ENCODE data around the gene SPON1.

Gene SPON1

GRCh38 chr11:13944911-13945425 lies 17.6 kb upstream of the SPON1 start:
- DNase-seq, result no peak

DNA sequence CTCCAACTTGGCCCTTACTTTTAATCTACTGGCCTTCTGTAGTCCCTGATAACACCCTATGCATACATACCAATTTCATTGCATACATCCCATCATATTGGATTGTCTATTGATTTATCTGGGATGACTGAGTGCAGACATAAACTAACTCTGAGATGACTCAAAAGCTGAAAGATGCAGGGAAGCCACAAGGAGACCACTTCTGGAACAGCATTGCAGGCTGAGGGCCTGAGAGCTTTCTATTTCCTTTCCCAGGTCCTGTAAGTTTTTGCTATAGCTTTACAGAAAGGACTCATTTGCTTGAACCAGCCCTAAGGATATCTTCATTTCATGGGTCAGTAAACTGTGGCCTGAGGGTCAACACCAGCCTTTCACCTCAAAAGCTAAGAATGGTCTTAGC lies 15.1 kb upstream of the SPON1 start:
- no peak for DNase-seq

- DNase-seq, result no peak
These were observed 12.6 kb upstream of the SPON1 start for GRCh38 chr11:13949876-13950275.

- no peak for DNase-seq
These were observed 10.3 kb upstream of the SPON1 start for GRCh38 chr11:13952221-13952620.

GRCh38 chr11:13952668-13953067 lies 9.9 kb upstream of the SPON1 start:
- DNase-seq, result no peak

- no peak for DNase-seq
These were observed 7.9 kb upstream of the SPON1 start for GRCh38 chr11:13954591-13954990.

- peak; percentile 58 for DNase-seq
These were observed 6.5 kb upstream of the SPON1 start for GRCh38 chr11:13955971-13956421.

DNA sequence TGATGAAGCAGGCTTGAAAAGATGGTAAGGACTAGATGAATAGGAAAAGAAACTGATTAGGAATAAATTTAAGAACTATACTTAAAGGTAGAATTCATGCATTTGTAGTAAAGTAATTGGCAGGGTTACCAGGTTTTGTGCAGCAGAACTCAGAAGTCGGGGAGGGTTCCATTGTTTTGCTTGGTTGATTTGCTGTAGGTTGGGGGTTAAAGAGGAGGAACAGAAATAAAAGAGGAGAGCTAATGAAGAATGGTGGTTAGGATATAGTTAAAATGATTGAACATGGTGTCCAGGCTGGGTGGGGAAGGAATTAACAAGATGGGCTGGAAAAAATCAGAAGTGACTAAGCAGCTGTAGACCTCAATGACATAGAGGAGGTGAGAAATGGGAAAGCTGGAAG lies 5.5 kb upstream of the SPON1 start:
- DNase-seq, result no peak

DNA sequence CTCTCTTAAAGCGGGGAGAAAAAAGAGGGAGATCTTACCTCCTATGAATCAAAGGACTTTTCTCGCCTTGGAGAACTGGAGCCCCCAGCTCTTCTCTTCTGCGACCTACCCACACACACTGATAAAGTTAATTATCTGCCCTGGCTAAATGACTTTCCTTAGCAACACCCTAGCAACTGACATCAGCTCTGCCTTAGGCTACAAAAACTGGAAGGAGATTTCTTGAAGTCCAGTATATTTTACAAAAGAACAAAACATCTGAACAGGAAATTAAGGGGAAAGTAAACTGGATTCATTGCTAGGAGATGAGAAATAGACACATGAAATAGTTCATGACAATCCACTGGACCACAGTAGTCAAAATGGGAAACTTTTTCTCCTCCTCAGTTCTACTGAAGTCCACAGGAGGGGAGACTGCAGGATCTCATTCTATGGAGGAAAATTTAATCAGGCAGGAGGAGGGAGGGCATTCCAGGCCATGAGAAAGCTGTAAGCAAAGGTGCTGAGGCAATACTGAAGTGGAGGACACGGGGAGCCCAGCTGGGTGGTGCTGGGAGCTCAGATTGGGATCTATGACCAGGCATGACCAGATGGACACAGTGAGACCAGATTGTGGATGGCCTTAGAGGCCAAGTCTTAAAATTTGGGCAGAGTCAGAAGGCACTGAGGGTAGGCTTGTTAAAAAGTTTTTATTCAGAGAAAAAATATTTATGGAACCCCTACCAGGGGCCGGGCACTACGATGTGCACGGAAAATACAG lies 3.7 kb upstream of the SPON1 start:
- no peak for DNase-seq

GRCh38 chr11:13962198-13962561 lies 343 bp upstream of the SPON1 start:
- no peak for DNase-seq

- DNase-seq, result no peak
These were observed 836 bp downstream of the SPON1 start for GRCh38 chr11:13963169-13963948.

DNA sequence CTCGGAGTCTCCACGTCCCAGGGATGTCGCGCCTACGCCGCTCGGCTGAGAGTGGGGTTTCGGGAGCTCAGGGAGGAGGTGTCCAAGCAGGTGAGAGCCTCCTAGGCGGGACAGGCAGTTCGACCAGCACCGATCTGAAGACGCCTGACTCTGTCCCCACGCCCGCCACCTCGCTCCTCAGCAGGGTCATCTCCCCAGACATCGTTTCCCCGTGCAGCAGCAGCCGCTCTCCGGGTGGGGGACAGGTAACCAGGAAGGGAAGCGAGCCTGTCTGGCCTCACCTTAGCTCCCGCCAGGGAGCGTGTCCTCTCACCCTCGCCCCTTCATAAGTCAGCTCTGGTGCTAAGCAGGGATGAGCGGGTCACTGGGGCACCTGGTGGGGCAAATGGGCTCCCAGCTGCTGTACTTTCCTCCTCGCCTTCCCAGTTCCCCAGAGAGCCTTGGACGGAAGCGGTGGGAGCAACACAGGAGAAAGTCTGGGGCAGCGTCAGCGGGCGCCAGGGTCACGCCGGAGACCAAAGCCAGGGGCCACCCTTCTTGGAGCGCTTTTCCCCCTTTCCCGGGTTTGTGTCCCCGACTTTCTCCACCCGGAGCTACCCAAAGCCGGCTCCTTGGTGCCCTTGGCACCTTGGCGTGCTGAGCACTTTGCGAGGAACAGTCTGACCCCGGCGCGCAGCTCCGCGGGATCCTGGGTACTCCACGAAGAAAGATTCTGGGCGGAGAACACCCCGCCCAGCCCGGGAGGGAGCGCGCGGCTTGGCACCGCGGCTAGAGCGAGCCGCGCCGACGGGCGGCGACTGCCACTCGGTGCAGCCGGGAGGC lies 1.6 kb downstream of the SPON1 start:
- peak; percentile 16 for DNase-seq

DNA sequence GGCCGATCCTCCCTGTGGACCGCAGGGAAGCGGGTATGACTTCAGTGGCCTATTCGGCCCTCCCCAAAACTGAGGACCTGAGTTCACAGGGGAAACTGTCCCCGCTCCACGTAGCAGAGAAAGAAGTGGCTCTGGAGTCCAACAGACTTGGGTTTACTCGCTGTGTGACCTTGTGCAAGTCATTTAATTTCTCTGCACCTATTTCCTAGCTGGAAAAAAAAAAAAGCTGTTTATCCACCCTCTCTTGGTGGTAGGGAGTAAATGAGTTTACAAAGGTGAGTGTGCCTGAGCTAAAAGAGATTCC lies 2.2 kb downstream of the SPON1 start:
- DNase-seq, result no peak

- no peak for DNase-seq
These were observed 2.8 kb downstream of the SPON1 start for GRCh38 chr11:13965337-13965736.

- DNase-seq, result no peak
These were observed 3.5 kb downstream of the SPON1 start for GRCh38 chr11:13966013-13966412.

- no peak for DNase-seq
These were observed 4.0 kb downstream of the SPON1 start for GRCh38 chr11:13966486-13966885.

- DNase-seq, result peak; percentile 18
These were observed 8.5 kb downstream of the SPON1 start for GRCh38 chr11:13970986-13971385.

- DNase-seq, result no peak
These were observed 9.8 kb downstream of the SPON1 start for GRCh38 chr11:13972043-13972910.

DNA sequence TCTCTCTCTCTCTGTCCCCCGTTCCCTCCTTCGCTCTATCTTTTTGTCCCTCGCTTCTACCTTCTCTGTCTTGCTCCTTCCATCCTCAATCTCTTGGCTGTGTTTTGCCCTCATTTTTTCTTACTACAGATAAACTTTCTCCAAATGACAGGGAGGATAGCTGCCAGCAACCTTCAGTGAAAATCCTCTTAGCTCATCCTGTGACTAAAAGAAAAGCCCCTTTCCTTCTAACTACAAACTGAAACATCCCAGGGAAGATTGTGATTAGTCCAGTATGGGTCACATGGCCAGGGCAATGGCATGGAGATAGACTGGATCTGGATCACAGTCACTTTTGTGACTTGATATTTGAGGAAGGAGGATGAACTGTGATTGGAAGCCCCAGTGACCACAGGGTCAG lies 10.4 kb downstream of the SPON1 start:
- no peak for DNase-seq

DNA sequence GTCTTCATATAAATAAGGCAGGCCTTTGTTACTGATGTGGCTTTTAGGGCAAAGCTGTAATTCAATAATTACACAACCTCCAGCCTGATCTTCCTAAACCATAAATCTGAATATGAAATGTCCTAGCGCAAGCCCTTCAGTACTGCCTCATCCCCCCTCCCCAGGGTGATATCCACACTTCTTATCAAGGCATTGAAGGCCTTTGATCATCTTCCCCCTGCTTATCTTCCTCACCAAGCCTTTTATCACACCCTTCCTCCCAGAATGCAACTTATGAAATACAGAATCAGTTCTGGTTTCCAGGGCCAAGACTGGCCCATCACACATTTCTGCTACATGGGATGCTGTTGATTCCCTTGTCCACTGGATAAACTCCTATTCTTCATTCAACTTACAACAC lies 12.1 kb downstream of the SPON1 start:
- DNase-seq, result no peak

- no peak for DNase-seq
These were observed 20.7 kb downstream of the SPON1 start for GRCh38 chr11:13983081-13983751.

Measured in activated CD8-positive, alpha-beta memory T cell treated with anti-CD3 and anti-CD28 coated beads, Interleukin-2, amount 50 U/mL, for 4 hours (primary cell).